GM12875 (cell line): ENCODE data around the gene TBC1D8B.

Experiments used
- H3K4me3 ChIP-seq: one replicate; pipeline ENCODE4 v1.5.1; 2011; ENCODE audit warnings: low read depth, low read length, control low read depth
- CTCF ChIP-seq: IDR thresholded peaks from 2 replicates; pipeline ENCODE4 v1.5.1; 2011; ENCODE audit warnings: low read depth, mild to moderate bottlenecking, control low read depth, inconsistent platforms, low read length, moderate library complexity, borderline replicate concordance; ENCODE audit not compliant: insufficient read depth

TBC1D8B gene

GRCh38 chrX:106905064-106905708 is 102.7 kb downstream of the TBC1D8B start:
- no peak for TF ChIP-seq CTCF
- no peak overlapping the region for H3K4me3 ChIP-seq

GRCh38 chrX:106906361-106906760 is 103.9 kb downstream of the TBC1D8B start:
- no peak for TF ChIP-seq CTCF
- H3K4me3 ChIP-seq, result no peak overlapping the region

GRCh38 chrX:106912864-106913263 is 110.4 kb downstream of the TBC1D8B start:
- no peak for TF ChIP-seq CTCF
- H3K4me3 ChIP-seq, result no peak overlapping the region

GRCh38 chrX:106917830-106918500 is 115.5 kb downstream of the TBC1D8B start:
- H3K4me3 ChIP-seq, result no peak overlapping the region
- no peak for TF ChIP-seq CTCF

GRCh38 chrX:106919932-106920452 is 117.5 kb downstream of the TBC1D8B start, which contains the start of gene CLDN2:
TSS of gene CLDN2 (plus strand) at chrX:106920402. CDS start at chrX:106928229, 7,827 bp downstream.
- no peak for TF ChIP-seq CTCF
- H3K4me3 ChIP-seq, result no peak within 1 kb of the TSS

GRCh38 chrX:106921637-106922036 is 119.2 kb downstream of the TBC1D8B start:
- no peak overlapping the region for H3K4me3 ChIP-seq
- no peak for TF ChIP-seq CTCF
